Muscle of leg (tissue), 11 donors: ENCODE results near the gene CDC45. TPM values are rescaled to one million over a fixed set of nuclear protein-coding genes. Genes with fewer than 3 reads are reported as not detected.
A peak's percentile ranks its signal among the peaks of the same experiment; 100 is the strongest.

Experiments used
- DNase-seq: peaks from one replicate; pipeline ENCODE4 v3.0.0; 2013
- H3K27ac ChIP-seq: one replicate; pipeline ENCODE4 v1.5.1; 2013; ENCODE audit warnings: mild to moderate bottlenecking, low read length, control low read depth
- H3K27me3 ChIP-seq: one replicate; pipeline ENCODE4 v1.6.1; 2013; ENCODE audit warnings: low read length; ENCODE audit not compliant: control insufficient read depth, insufficient read depth
- H3K36me3 ChIP-seq: one replicate; pipeline ENCODE4 v1.6.1; 2013; ENCODE audit warnings: low read length; ENCODE audit not compliant: control insufficient read depth, insufficient read depth
- H3K4me1 ChIP-seq: one replicate; pipeline ENCODE4 v1.6.1; 2013; ENCODE audit warnings: low read length; ENCODE audit not compliant: control insufficient read depth, insufficient read depth
- H3K4me3 ChIP-seq: one replicate; pipeline ENCODE4 v1.5.1; 2013; ENCODE audit warnings: low read length, control low read depth
- H3K9me3 ChIP-seq: replicated peaks from 2 replicates; pipeline ENCODE4 v1.6.1; 2013; ENCODE audit warnings: low read depth, low read length; ENCODE audit not compliant: control insufficient read depth
- WGBS: methylation state at CpG from one replicate; pipeline ENCODE4 v1.1.5; 2013; ENCODE audit warnings: missing lambda C conversion rate; ENCODE audit not compliant: insufficient coverage; 5-methylcytosine and 5-hydroxymethylcytosine counted together
- polyA plus RNA-seq, 8 donors: library from polyadenylated mRNA; unstranded; fragments of 120-200 nt; gene quantifications; one replicate each; pipeline versions ENCODE4 v1.2.1 to v1.2.3, GENCODE V29; 2013; ENCODE audit warnings: inconsistent platforms in 1 of 8, low replicate concordance in 1 of 8; ENCODE audit not compliant: insufficient read length in 8 of 8, insufficient read depth in 1 of 8
- total RNA-seq: library from RNA; stranded (reverse); fragments of 120-200 nt; gene quantifications from one replicate; pipeline ENCODE4 v1.2.4, GENCODE V29; 2013

The CDC45 gene
- total and polyA plus RNA-seq, 9 donors, result 6.1 to 12.7 (median 9.4) TPM

- H3K36me3 ChIP-seq, result peaks cover 90% of the 10 kb centered on the region
These were observed 9.7 kb upstream of the CDC45 start for GRCh38 chr22:19470010-19470409.

GRCh38 chr22:19471572-19471971 lies 8.1 kb upstream of the CDC45 start:
- 70% methylated on average over 4 of the region's 11 CpGs for WGBS
- no peaks in the 10 kb centered on the region for H3K27me3 ChIP-seq
- no peak for DNase-seq
- no peak overlapping the region for H3K4me3 ChIP-seq
- H3K27ac ChIP-seq, result no peak overlapping the region
- peaks cover 86% of the 10 kb centered on the region for H3K36me3 ChIP-seq
- no peaks in the 10 kb centered on the region for H3K9me3 ChIP-seq
- no peaks in the 10 kb centered on the region for H3K4me1 ChIP-seq

More at GRCh38 chr22:19470010-19470409, 9.7 kb upstream of the CDC45 start:
- Histone ChIP-seq H3K4me1 (no peaks in the 10 kb centered on the region), H3K27ac (no peak overlapping the region), H3K4me3 (no peak overlapping the region), H3K27me3 (no peaks in the 10 kb centered on the region), H3K9me3 (no peaks in the 10 kb centered on the region)
- WGBS, result 95% methylated on average over 2 of the region's 2 CpGs
- no peak for DNase-seq

DNA sequence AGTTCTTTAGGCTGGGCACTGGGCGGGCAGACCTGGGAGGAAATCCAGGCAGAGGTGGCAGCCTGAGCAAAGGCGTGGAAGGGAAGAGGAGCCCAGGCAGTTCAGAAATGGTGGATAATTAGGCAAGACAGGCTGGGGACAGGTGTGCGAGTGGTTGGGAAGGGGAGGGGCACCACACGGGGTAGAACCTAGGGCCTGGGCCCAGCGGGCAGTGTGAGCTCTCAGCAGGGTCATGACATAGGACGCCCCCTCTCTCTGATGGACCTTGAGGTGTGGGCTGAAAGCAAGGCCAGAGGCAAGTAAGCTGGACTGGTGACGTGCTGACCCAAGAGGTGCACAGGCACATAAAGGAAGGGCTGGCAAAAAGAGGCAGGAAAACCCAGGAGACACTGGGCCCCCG lies 7.5 kb upstream of the CDC45 start:
- DNase-seq, result no peak
- Histone ChIP-seq H3K27me3 (no peaks in the 10 kb centered on the region), H3K4me1 (no peaks in the 10 kb centered on the region), H3K4me3 (no peak overlapping the region), H3K27ac (no peak overlapping the region), H3K9me3 (no peaks in the 10 kb centered on the region), H3K36me3 (peaks cover 79% of the 10 kb centered on the region)
- WGBS, result 89% methylated on average over 8 of the region's 8 CpGs

GRCh38 chr22:19473578-19473977 lies 6.1 kb upstream of the CDC45 start:
- Histone ChIP-seq H3K27me3 (no peaks in the 10 kb centered on the region), H3K4me1 (peaks cover 6% of the 10 kb centered on the region), H3K4me3 (no peak overlapping the region), H3K27ac (no peak overlapping the region), H3K36me3 (peaks cover 66% of the 10 kb centered on the region), H3K9me3 (no peaks in the 10 kb centered on the region)
- 100% methylated on average over 1 of the region's 3 CpGs for WGBS
- no peak for DNase-seq

- Histone ChIP-seq H3K4me3 (no peak overlapping the region), H3K4me1 (peaks cover 12% of the 10 kb centered on the region), H3K9me3 (no peaks in the 10 kb centered on the region), H3K27ac (no peak overlapping the region), H3K36me3 (peaks cover 45% of the 10 kb centered on the region), H3K27me3 (no peaks in the 10 kb centered on the region)
- no peak for DNase-seq
- no CpG with 5 or more reads among the region's 3 CpGs for WGBS
These were observed 3.7 kb upstream of the CDC45 start for GRCh38 chr22:19476023-19476422.

DNA sequence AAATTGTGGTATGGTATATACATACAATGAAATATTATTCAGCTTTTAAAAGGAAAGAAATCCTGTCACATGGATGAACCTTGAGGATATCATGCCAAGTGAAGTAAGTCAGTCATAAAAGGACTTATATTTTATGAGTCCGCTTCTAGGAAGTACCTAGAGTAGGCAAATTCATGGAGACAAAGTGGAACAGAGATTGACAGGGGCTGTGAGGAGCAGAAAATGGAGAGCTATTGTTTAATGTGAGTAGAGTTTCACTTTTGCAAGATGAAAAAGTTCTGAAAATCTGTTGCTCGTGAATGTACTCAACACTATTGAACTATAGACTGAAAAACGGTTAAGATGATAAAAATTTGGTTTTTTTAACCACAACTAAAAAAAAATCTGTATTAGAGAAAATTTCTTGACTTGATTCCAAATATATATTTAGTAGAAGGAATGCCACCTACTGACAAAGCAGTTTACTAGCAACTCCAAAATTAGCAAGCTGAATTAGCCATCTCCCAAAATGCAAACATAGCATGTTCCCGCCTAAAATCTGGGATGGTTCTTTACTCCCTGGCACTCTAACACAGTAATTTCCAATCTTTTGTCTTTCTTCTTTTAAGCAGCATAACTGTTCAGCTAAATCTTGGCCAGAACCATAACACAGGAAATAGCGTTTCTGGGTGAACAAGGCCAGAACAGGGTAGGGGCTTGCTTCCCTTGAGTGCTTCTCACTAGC lies 2.2 kb upstream of the CDC45 start:
- Histone ChIP-seq H3K4me1 (peaks cover 12% of the 10 kb centered on the region), H3K27ac (no peak overlapping the region), H3K36me3 (peaks cover 32% of the 10 kb centered on the region), H3K4me3 (peak overlapping the region; percentile 75), H3K27me3 (no peaks in the 10 kb centered on the region), H3K9me3 (no peaks in the 10 kb centered on the region)
- WGBS, result 47% methylated on average over 2 of the region's 5 CpGs
- DNase-seq, result peak; percentile 44

DNA sequence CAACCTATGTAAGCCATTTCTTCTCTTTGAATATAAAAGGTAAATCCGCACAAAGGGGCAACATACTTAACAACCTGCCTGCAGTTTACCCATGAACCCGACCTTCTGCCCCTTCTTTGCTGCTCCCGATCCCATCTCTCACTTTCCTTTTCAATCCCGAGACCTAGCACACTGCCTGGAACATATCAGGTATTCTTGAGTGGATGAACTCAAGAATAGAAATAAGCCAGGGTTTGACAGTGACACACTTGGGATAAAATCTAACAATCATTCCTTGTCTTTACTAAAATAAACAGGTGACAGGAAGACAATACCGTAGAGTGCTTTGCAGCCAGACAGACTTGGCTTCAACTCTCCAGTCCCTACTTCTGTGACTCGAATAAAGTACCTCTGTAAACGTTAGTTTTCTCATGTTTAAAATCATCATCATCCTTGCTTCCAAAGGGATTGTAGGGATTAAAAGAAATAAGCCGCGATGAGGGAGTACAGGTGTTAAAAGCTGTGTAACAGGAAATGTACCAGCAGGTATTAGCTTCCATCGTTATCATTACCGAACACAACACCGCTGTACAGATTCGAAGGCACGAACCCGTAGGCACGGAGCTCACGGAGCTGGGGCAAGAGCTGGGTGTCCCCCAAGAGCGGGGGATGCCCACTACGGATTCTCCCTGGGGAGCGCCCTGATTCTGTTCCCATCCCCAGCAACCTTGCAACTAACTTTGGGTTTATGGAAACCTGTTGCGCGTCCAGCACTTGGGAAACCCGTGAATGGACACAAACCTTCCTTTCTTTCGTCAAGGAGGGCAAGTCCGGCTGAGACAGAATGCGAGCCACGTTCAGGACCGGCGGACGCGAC lies 1.4 kb upstream of the CDC45 start:
- Histone ChIP-seq H3K4me3 (peak overlapping the region; percentile 75), H3K27ac (peak overlapping the region; percentile 95), H3K27me3 (no peaks in the 10 kb centered on the region), H3K4me1 (peaks cover 12% of the 10 kb centered on the region), H3K9me3 (no peaks in the 10 kb centered on the region), H3K36me3 (peaks cover 24% of the 10 kb centered on the region)
- peak; percentile 35 for DNase-seq
- 0% methylated on average over 23 of the region's 31 CpGs for WGBS

GRCh38 chr22:19478901-19479354 lies 792 bp upstream of the CDC45 start, which contains the start of gene UFD1:
Gene UFD1, minus strand, starts transcription at chr22:19479193. Its CDS starts 108 bp downstream, at chr22:19479085.
- under 1% methylated on average over 36 of the region's 42 CpGs for WGBS
- DNase-seq, result peak; percentile 88
- no peaks in the 10 kb centered on the region for H3K9me3 ChIP-seq
- H3K36me3 ChIP-seq, result peaks cover 19% of the 10 kb centered on the region
- peak within 1 kb of the TSS; percentile 95 for H3K27ac ChIP-seq
- H3K4me3 ChIP-seq, result peak within 1 kb of the TSS; percentile 75
- H3K4me1 ChIP-seq, result peaks cover 12% of the 10 kb centered on the region
- no peaks in the 10 kb centered on the region for H3K27me3 ChIP-seq

GRCh38 chr22:19480173-19480568 lies 451 bp downstream of the CDC45 start:
- H3K9me3 ChIP-seq, result no peaks in the 10 kb centered on the region
- WGBS, result 0% methylated on average over 12 of the region's 15 CpGs
- H3K4me1 ChIP-seq, result peaks cover 12% of the 10 kb centered on the region
- DNase-seq, result no peak
- no peaks in the 10 kb centered on the region for H3K27me3 ChIP-seq
- no peak overlapping the region for H3K27ac ChIP-seq
- H3K36me3 ChIP-seq, result peaks cover 18% of the 10 kb centered on the region
- H3K4me3 ChIP-seq, result peak overlapping the region; percentile 75

DNA sequence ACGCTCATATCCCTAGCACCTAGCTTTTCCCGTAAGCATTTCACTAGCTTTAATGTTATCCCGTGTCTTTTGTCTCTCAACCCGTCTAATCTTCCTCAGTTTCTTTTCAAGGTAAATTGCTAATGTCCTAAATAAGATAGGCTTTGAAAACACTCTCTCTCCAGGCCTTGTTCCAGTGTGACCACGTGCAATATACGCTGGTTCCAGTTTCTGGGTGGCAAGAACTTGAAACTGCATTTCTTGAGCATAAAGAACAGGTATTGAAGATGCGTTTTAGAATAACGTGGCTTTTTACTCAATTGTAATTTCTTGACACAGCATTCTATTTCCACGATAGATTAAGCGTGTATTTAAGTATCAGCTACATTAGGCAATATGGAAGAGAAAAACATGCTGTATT lies 1.1 kb downstream of the CDC45 start:
- WGBS, result no CpG with 5 or more reads among the region's 10 CpGs
- no peaks in the 10 kb centered on the region for H3K27me3 ChIP-seq
- H3K36me3 ChIP-seq, result peaks cover 17% of the 10 kb centered on the region
- DNase-seq, result no peak
- H3K4me3 ChIP-seq, result no peak overlapping the region
- peaks cover 12% of the 10 kb centered on the region for H3K4me1 ChIP-seq
- H3K9me3 ChIP-seq, result no peaks in the 10 kb centered on the region
- no peak overlapping the region for H3K27ac ChIP-seq
